Kidney (tissue), 14 donors: Measurements from ENCODE around the gene ANKRD65. TPM values are rescaled to one million over a fixed set of nuclear protein-coding genes. Genes with fewer than 3 reads are reported as not detected.

Experiments used
- DNase-seq, 5 donors: peaks; one replicate each; pipeline ENCODE4 v3.0.0-alpha.2; 2013 to 2020
- FAIRE-seq: peaks from 2 replicates; lab custom pipeline; 2012; peaks lifted over from hg19 to GRCh38; lab: Jason Lieb, UNC
- H3K27ac ChIP-seq, 2 donors: one replicate each; pipeline ENCODE4 v1.7.0; 2013; ENCODE audit warnings: low read depth in 2 of 2, low read length in 2 of 2, inconsistent platforms in 1 of 2
- H3K27me3 ChIP-seq: one replicate; pipeline ENCODE4 v1.7.1; 2013; ENCODE audit warnings: low read length, inconsistent platforms; ENCODE audit not compliant: control insufficient read depth, insufficient read depth
- H3K36me3 ChIP-seq, 3 donors: one replicate each; pipeline versions ENCODE4 v1.7.0 to v1.7.1; 2013; ENCODE audit warnings: low read length in 3 of 3, control low read depth in 1 of 3, inconsistent platforms in 1 of 3; ENCODE audit not compliant: insufficient read depth in 3 of 3, control insufficient read depth in 2 of 3
- H3K4me1 ChIP-seq, 3 donors: one replicate each; pipeline versions ENCODE4 v1.7.0 to v1.7.1; 2013; ENCODE audit warnings: low read length in 3 of 3, inconsistent platforms in 1 of 3, low read depth in 1 of 3; ENCODE audit not compliant: control insufficient read depth in 2 of 3, insufficient read depth in 2 of 3
- H3K4me3 ChIP-seq, 3 donors: one replicate each; pipeline versions ENCODE4 v1.7.0 to v1.8.1; 2013; ENCODE audit warnings: low read length in 3 of 3, control low read depth in 1 of 3, inconsistent platforms in 1 of 3
- H3K9ac ChIP-seq, 3 donors: one replicate each; pipeline versions ENCODE4 v1.7.0 to v1.7.1; 2013; ENCODE audit warnings: low read length in 3 of 3, control low read depth in 1 of 3, inconsistent platforms in 1 of 3
- H3K9me3 ChIP-seq, 3 donors: one replicate each; pipeline versions ENCODE4 v1.7.0 to v1.7.1; 2013; ENCODE audit warnings: low read length in 3 of 3, control low read depth in 1 of 3, inconsistent platforms in 1 of 3; ENCODE audit not compliant: control insufficient read depth in 2 of 3, insufficient read depth in 1 of 3
- intact Hi-C: fragments of 100-400 bp; cut with DNase I; formaldehyde crosslinking; loops from one replicate; pipeline ENCODE4 v1.11.1; 2022
- polyA plus RNA-seq: library from polyadenylated mRNA; stranded (reverse); fragments of 350-450 nt; fragmentation: Illumina TruSeq; extraction: RNeasy Lipid Tissue Mini Kit (QIAGEN cat#74804); gene quantifications from one replicate; pipeline ENCODE4 v1.2.3, GENCODE V29; 2014; ENCODE audit warnings: low read depth, low replicate concordance; ENCODE audit not compliant: insufficient read depth
- total RNA-seq: library from RNA; stranded (reverse); fragmentation: NEBNext Ultra II Directional; extraction: Animal tissue kit (Norgen Biotek cat#: 25700); gene quantifications from one replicate; pipeline ENCODE4 v1.2.1, GENCODE V29; 2021
- TF ChIP-seq, protein P1 (sequence below): IDR thresholded peaks from 3 replicates; pipeline ENCODE4 v1.5.1; 2012; ENCODE audit warnings: mild to moderate bottlenecking, moderate library complexity, borderline replicate concordance; ENCODE audit not compliant: insufficient read depth; ENCODE audit errors: extremely low read depth
- donor health status: control.
- donor health status: control.
- donor health status: control.
- donor health status: control.
- donor health status: control.
- donor health status: DM: yes; HTN: yes; CAD: no.
- donor health status: Normal renal cell carcinoma (clear cell type).

Gene ANKRD65
- total and polyA plus RNA-seq, 2 donors from 2014 or later: 5.2 to 7.1 TPM

GRCh38 chr1:1442069-1442770 lies 21.1 kb upstream of the ANKRD65 start:
- Histone ChIP-seq H3K9ac (no peak overlapping the region), H3K4me3 (no peak overlapping the region), H3K4me1 (peaks cover 0 to 15% (median 5%) of the 10 kb centered on the region in 3 donors), H3K9me3 (no peaks in the 10 kb centered on the region), H3K27me3 (no peaks in the 10 kb centered on the region), H3K27ac (no peak overlapping the region), H3K36me3 (no peaks in the 10 kb centered on the region)
- no peak for FAIRE-seq
- TF ChIP-seq, protein P1, sequence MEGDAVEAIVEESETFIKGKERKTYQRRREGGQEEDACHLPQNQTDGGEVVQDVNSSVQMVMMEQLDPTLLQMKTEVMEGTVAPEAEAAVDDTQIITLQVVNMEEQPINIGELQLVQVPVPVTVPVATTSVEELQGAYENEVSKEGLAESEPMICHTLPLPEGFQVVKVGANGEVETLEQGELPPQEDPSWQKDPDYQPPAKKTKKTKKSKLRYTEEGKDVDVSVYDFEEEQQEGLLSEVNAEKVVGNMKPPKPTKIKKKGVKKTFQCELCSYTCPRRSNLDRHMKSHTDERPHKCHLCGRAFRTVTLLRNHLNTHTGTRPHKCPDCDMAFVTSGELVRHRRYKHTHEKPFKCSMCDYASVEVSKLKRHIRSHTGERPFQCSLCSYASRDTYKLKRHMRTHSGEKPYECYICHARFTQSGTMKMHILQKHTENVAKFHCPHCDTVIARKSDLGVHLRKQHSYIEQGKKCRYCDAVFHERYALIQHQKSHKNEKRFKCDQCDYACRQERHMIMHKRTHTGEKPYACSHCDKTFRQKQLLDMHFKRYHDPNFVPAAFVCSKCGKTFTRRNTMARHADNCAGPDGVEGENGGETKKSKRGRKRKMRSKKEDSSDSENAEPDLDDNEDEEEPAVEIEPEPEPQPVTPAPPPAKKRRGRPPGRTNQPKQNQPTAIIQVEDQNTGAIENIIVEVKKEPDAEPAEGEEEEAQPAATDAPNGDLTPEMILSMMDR: no peak
- peak in 1 of 5 donors; percentile 74 for DNase-seq
- intact Hi-C loops: no loop called here

- intact Hi-C loops: no loop called here
- TF ChIP-seq, protein P1: peak; percentile 77
- H3K27ac ChIP-seq: no peak overlapping the region
- H3K9ac ChIP-seq: no peak overlapping the region
- FAIRE-seq: no peak
- peaks cover 0 to 24% (median 11%) of the 10 kb centered on the region in 3 donors for H3K4me1 ChIP-seq
- no peaks in the 10 kb centered on the region for H3K9me3 ChIP-seq
- no peaks in the 10 kb centered on the region for H3K36me3 ChIP-seq
- H3K27me3 ChIP-seq: no peaks in the 10 kb centered on the region
- no peak overlapping the region for H3K4me3 ChIP-seq
- peak in 4 of 5 donors; percentile 33 to 82 (median 61) for DNase-seq
These were observed 20.2 kb upstream of the ANKRD65 start for GRCh38 chr1:1441002-1441888.

DNA sequence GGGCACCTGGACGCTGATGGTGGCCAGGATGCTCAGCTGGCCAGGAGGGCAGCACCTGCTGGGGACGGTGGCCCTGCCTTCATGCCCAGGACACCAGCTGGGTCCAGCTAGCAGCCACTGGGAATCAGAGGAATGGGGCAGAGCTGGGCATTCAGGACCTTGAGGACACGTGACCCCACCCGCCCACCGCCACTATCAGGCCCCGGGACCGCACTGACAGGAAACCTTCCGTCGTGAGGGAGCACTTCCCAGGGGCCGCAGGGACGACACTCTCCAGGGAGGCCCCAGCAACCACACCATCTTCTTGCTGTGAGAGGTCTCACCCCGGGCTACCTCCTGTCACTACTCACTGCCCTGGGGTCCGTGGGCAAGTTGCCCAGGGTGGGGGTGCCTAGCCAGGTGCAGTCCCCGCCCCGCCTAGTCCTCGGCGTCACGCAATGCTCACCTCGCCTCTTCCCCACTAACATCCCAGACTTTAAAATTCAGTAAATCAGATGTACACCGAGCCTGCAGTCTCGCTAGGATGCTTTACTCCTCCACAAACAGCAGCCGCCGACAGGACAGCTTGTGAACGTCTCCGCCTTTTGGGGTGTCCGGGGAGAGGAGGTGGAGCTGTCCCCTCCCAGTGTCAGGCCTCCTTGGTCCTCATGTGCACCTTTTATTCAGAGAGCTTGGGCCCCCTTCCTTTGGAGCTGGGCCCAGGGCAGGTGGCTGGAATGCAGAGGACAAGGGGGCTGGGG lies 19.4 kb upstream of the ANKRD65 start:
- Histone ChIP-seq H3K9ac (no peak overlapping the region), H3K36me3 (no peaks in the 10 kb centered on the region), H3K27me3 (no peaks in the 10 kb centered on the region), H3K4me1 (peaks cover 0 to 28% (median 12%) of the 10 kb centered on the region in 3 donors), H3K27ac (no peak overlapping the region), H3K4me3 (no peak overlapping the region), H3K9me3 (no peaks in the 10 kb centered on the region)
- peak in 1 of 5 donors; percentile 56 for DNase-seq
- TF ChIP-seq, protein P1: no peak
- intact Hi-C loops: no loop called here
- FAIRE-seq: no peak
